Duodenal mucosa (tissue), 2 donors: ENCODE results near the gene NRXN2.

Source experiments
- H3K27ac ChIP-seq: one replicate; pipeline ENCODE4 v1.7.0; 2013; ENCODE audit warnings: low read depth, low read length
- H3K27me3 ChIP-seq, 2 donors: one replicate each; pipeline ENCODE4 v1.7.0; 2013; ENCODE audit warnings: low read length in 2 of 2, control low read depth in 1 of 2; ENCODE audit not compliant: insufficient read depth in 2 of 2, control insufficient read depth in 1 of 2
- H3K36me3 ChIP-seq, 2 donors: one replicate each; pipeline ENCODE4 v1.7.0; 2013; ENCODE audit warnings: low read length in 2 of 2, control low read depth in 1 of 2; ENCODE audit not compliant: insufficient read depth in 2 of 2, control insufficient read depth in 1 of 2
- H3K4me1 ChIP-seq, 2 donors: one replicate each; pipeline ENCODE4 v1.7.0; 2013; ENCODE audit warnings: low read length in 2 of 2, control low read depth in 1 of 2; ENCODE audit not compliant: insufficient read depth in 2 of 2, control insufficient read depth in 1 of 2
- H3K4me3 ChIP-seq, 2 donors: one replicate each; pipeline ENCODE4 v1.7.0; 2013; ENCODE audit warnings: low read length in 2 of 2, low read depth in 1 of 2
- H3K9ac ChIP-seq, 2 donors: one replicate each; pipeline ENCODE4 v1.7.0; 2013; ENCODE audit warnings: low read length in 2 of 2, low read depth in 1 of 2
- H3K9me3 ChIP-seq, 2 donors: one replicate each; pipeline ENCODE4 v1.7.0; 2013; ENCODE audit warnings: low read length in 2 of 2, control low read depth in 1 of 2; ENCODE audit not compliant: control insufficient read depth in 1 of 2

NRXN2 gene

DNA sequence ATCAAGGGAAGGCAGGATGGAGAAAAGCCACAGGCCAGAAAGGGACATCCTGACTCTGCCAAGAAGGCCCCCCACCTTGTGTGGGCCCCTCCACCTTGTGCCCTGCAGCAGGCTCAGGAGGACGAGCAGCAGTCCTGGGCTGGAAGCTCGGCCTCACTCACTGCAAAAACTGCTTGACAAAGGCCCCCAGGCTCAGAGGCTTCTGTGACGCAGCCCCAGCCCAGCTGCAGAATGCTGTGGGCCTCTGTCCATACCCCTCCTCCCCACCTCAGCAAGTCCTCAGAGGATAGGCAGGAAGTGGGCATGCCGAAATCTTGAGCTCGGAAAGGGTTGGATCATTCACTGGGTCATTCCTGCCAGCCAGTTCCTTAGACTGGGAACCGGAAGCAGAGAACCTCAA, 61.9 kb downstream of the NRXN2 start:
- H3K36me3 ChIP-seq = no peaks in the 10 kb centered on the region
- H3K27ac ChIP-seq = no peak overlapping the region
- no peak overlapping the region for H3K9ac ChIP-seq
- H3K4me1 ChIP-seq = no peaks in the 10 kb centered on the region
- no peaks in the 10 kb centered on the region for H3K9me3 ChIP-seq
- no peaks in the 10 kb centered on the region for H3K27me3 ChIP-seq
- H3K4me3 ChIP-seq = no peak overlapping the region

DNA sequence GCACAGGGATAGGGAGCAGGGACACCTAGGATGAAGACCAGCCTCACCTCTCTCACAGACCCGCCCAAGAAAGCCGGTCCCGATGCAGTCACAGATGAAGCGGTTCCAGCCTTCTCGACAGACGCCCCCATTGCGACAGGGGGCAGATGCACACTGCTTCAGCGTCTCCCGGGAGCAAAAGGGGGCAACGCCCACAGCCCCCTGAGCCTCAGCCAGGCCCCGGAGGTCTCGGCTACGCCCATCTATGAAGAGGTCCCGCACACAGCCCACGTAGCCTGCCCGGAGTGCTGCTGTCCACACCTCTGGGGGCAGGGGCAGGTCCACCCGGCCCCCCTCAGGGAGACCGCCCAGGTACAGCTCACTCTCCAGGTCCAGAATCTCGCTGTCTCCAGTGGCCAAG, 62.3 kb downstream of the NRXN2 start:
- no peak overlapping the region for H3K9ac ChIP-seq
- no peaks in the 10 kb centered on the region for H3K36me3 ChIP-seq
- no peaks in the 10 kb centered on the region for H3K4me1 ChIP-seq
- no peaks in the 10 kb centered on the region for H3K27me3 ChIP-seq
- no peaks in the 10 kb centered on the region for H3K9me3 ChIP-seq
- no peak overlapping the region for H3K27ac ChIP-seq
- no peak overlapping the region for H3K4me3 ChIP-seq

DNA sequence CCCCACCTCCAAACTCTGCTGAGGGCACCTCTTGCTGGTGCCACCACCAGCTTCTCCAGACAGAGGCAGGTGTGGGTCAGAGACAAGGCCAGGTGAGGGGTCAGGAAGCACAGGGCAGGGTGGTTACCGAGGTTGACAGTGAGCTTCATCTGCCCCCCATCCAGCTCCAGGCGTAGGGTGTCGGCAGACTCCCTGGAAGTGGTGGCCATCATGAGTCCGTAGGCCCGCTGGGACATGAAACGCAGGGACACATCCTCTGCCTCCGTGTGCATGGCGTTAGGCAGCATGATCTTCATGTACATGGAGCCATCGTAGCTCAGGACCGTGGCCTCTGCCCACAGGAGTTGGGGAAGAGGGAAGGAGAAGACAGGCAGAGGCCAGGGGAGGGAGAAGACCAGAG, 62.8 kb downstream of the NRXN2 start:
- no peak overlapping the region for H3K9ac ChIP-seq
- H3K4me3 ChIP-seq = no peak overlapping the region
- H3K27ac ChIP-seq = no peak overlapping the region
- no peaks in the 10 kb centered on the region for H3K36me3 ChIP-seq
- no peaks in the 10 kb centered on the region for H3K4me1 ChIP-seq
- H3K9me3 ChIP-seq = no peaks in the 10 kb centered on the region
- no peaks in the 10 kb centered on the region for H3K27me3 ChIP-seq

GRCh38 chr11:64659417-64660144, 63.4 kb downstream of the NRXN2 start:
- H3K9me3 ChIP-seq = no peaks in the 10 kb centered on the region
- H3K9ac ChIP-seq = no peak overlapping the region
- H3K4me1 ChIP-seq = no peaks in the 10 kb centered on the region
- no peak overlapping the region for H3K27ac ChIP-seq
- no peaks in the 10 kb centered on the region for H3K27me3 ChIP-seq
- H3K4me3 ChIP-seq = no peak overlapping the region
- no peaks in the 10 kb centered on the region for H3K36me3 ChIP-seq

DNA sequence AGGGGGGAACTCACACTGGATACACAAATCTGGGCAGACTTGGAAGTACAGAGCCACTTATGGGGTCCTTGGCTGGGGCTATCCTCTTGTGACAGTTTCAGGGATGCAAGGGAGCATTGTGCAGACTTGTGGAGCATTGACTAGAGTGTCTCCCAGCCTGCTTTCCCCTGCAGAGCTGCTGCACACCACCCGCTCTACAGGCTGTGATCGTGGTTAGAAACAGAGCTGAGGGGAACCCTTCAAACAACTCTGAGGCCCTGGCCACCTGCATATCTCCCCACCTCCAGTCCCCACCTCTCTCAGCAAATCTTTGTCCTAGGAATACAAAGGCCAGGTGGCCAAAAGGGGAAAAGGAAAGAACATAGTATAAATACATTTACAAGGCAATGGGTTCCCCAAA, 64.7 kb downstream of the NRXN2 start:
- no peak overlapping the region for H3K4me3 ChIP-seq
- H3K4me1 ChIP-seq = no peaks in the 10 kb centered on the region
- H3K9me3 ChIP-seq = no peaks in the 10 kb centered on the region
- no peaks in the 10 kb centered on the region for H3K27me3 ChIP-seq
- no peak overlapping the region for H3K27ac ChIP-seq
- no peaks in the 10 kb centered on the region for H3K36me3 ChIP-seq
- no peak overlapping the region for H3K9ac ChIP-seq

DNA sequence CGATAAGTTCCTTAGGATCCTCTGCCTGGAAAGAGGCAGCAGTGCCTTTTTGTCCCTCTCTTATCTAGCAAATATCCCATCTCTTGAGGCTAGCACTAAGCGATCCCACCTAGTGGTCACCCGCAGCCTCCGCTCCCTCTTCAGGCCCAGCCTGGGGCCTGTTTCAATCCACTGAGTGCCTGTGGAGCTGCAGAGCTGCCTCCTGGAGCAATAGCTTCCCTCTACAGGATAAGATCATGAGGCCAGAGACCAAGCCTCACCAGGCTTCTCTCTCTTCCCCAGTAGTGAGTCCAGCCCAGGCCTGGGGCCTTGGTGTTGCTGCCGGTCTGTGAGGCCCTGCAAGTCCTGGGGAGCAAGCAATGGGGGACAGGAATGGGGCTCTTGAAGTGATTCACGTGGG, 66.1 kb downstream of the NRXN2 start:
- Histone ChIP-seq H3K27me3 (no peaks in the 10 kb centered on the region), H3K4me1 (no peaks in the 10 kb centered on the region), H3K9ac (no peak overlapping the region), H3K27ac (no peak overlapping the region), H3K9me3 (no peaks in the 10 kb centered on the region), H3K4me3 (no peak overlapping the region), H3K36me3 (no peaks in the 10 kb centered on the region)

GRCh38 chr11:64655941-64656601, 66.9 kb downstream of the NRXN2 start:
- H3K4me1 ChIP-seq = no peaks in the 10 kb centered on the region
- no peak overlapping the region for H3K27ac ChIP-seq

GRCh38 chr11:64654958-64655541, 67.9 kb downstream of the NRXN2 start:
- H3K4me3 ChIP-seq = no peak overlapping the region
- H3K4me1 ChIP-seq = no peaks in the 10 kb centered on the region
- H3K27me3 ChIP-seq = no peaks in the 10 kb centered on the region
- H3K36me3 ChIP-seq = no peaks in the 10 kb centered on the region
- H3K9ac ChIP-seq = no peak overlapping the region
- H3K9me3 ChIP-seq = no peaks in the 10 kb centered on the region
- H3K27ac ChIP-seq = no peak overlapping the region

More at GRCh38 chr11:64655941-64656601, 66.9 kb downstream of the NRXN2 start:
- H3K9ac ChIP-seq = no peak overlapping the region
- H3K4me3 ChIP-seq = no peak overlapping the region
- H3K9me3 ChIP-seq = no peaks in the 10 kb centered on the region
- H3K36me3 ChIP-seq = no peaks in the 10 kb centered on the region
- H3K27me3 ChIP-seq = no peaks in the 10 kb centered on the region

DNA sequence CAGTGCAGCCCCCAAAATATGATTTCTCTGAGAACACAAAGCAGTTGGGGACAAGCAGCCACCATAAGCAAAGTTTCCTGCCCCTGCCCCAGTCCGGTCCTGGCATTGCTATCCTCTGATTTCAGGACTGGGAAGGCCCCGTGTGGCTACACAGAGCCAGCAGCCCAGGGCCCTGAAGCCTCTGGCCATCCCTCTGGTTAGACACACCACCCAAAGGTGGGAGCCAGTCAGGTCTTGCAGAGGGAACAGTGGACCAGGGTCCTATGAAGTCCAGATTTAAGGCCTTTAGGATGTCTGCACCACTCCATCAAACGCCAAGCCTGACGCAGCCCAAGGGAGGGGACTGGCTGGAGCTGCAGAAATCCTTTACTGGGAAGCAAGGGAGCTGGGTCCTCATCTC, 68.6 kb downstream of the NRXN2 start:
- Histone ChIP-seq H3K9me3 (no peaks in the 10 kb centered on the region), H3K4me3 (no peak overlapping the region), H3K27ac (no peak overlapping the region), H3K9ac (no peak overlapping the region), H3K36me3 (no peaks in the 10 kb centered on the region), H3K4me1 (no peaks in the 10 kb centered on the region), H3K27me3 (no peaks in the 10 kb centered on the region)

- Histone ChIP-seq H3K27ac (no peak overlapping the region), H3K9ac (no peak overlapping the region), H3K4me1 (no peaks in the 10 kb centered on the region)
These were observed 69.5 kb downstream of the NRXN2 start for GRCh38 chr11:64653388-64653973.

More at GRCh38 chr11:64653388-64653973, 69.5 kb downstream of the NRXN2 start:
- Histone ChIP-seq H3K9me3 (no peaks in the 10 kb centered on the region), H3K27me3 (peaks cover 0 to 2% of the 10 kb centered on the region in 2 donors), H3K36me3 (no peaks in the 10 kb centered on the region), H3K4me3 (no peak overlapping the region)
